ENCODE data around the gene DNAJA2.

- TF ChIP-seq CTCF (IDR thresholded peaks at IDR 0.05): no peak
- TF ChIP-seq POLR2A (IDR thresholded peaks at IDR 0.05): no peak
Measured at GRCh38 chr16:46961373-46962353, 11.8 kb downstream of the DNAJA2 start.

Data from uterus (tissue), 2 donors.